Upper lobe of right lung (tissue), 1 donor: ENCODE results near the gene CLMN. TPM values are rescaled to one million over a fixed set of nuclear protein-coding genes. Genes with fewer than 3 reads are reported as not detected.

Experiments used
- ATAC-seq: fragments of 200-7000 bp; cut with Tn5 transposase; one replicate; pipeline ENCODE4 v1.9.1; 2020; ENCODE audit warnings: mild to moderate bottlenecking, moderate library complexity
- DNase-seq: peaks from one replicate; pipeline ENCODE4 v3.0.0-alpha.2; 2020
- H3K27ac ChIP-seq: fragments of 200-600 bp; one replicate; pipeline ENCODE4 v1.8.0; 2022
- H3K27me3 ChIP-seq: fragments of 200-600 bp; one replicate; pipeline ENCODE4 v1.8.0; 2022; ENCODE audit warnings: mild to moderate bottlenecking
- H3K36me3 ChIP-seq: fragments of 200-600 bp; one replicate; pipeline ENCODE4 v1.8.0; 2022
- H3K4me1 ChIP-seq: fragments of 200-600 bp; one replicate; pipeline ENCODE4 v1.8.0; 2022
- H3K4me3 ChIP-seq: fragments of 200-600 bp; one replicate; pipeline ENCODE4 v1.8.0; 2022; ENCODE audit warnings: mild to moderate bottlenecking
- H3K9me3 ChIP-seq: fragments of 200-600 bp; one replicate; pipeline ENCODE4 v1.8.0; 2022
- CTCF ChIP-seq: fragments of 200-600 bp; IDR thresholded peaks from one replicate; pipeline ENCODE4 v1.8.0; 2022; ENCODE audit warnings: antibody characterized with exemption
- intact Hi-C: fragments of 100-400 bp; cut with DNase I; formaldehyde crosslinking; loops from one replicate; pipeline ENCODE4 v1.11.0; 2022
- total RNA-seq: library from RNA; stranded (reverse); fragmentation: NEBNext Ultra II Directional; extraction: Animal tissue kit (Norgen Biotek cat#: 25700); gene quantifications from one replicate; pipeline ENCODE4 v1.2.1, GENCODE V29; 2021
- donor health status: DM: no; HTN: yes; CAD: no; lungs with severe emphysema.

The CLMN gene
- total RNA-seq, 1 donor from 2014 or later: 19.3 TPM

- no peak overlapping the region for H3K27ac ChIP-seq
- no peak overlapping the region for H3K4me3 ChIP-seq
- no peak for TF ChIP-seq CTCF
- intact Hi-C loops: no loop called here
- ATAC-seq (no peak), DNase-seq (no peak)
- no peaks in the 10 kb centered on the region for H3K36me3 ChIP-seq
- peaks cover 9% of the 10 kb centered on the region for H3K4me1 ChIP-seq
- no peaks in the 10 kb centered on the region for H3K9me3 ChIP-seq
- H3K27me3 ChIP-seq: no peaks in the 10 kb centered on the region
Observed at GRCh38 chr14:95256002-95256775, 63.5 kb downstream of the CLMN start.

- Histone ChIP-seq H3K27me3 (no peaks in the 10 kb centered on the region), H3K27ac (no peak overlapping the region), H3K4me1 (peaks cover 9% of the 10 kb centered on the region), H3K4me3 (no peak overlapping the region), H3K36me3 (no peaks in the 10 kb centered on the region), H3K9me3 (no peaks in the 10 kb centered on the region)
- TF ChIP-seq CTCF: no peak
- DNase-seq (peak; percentile 88), ATAC-seq (peak; percentile 90)
- intact Hi-C loops: no loop called here
Observed at GRCh38 chr14:95255487-95255886, 64.2 kb downstream of the CLMN start.

- H3K9me3 ChIP-seq: no peaks in the 10 kb centered on the region
- ATAC-seq (no peak), DNase-seq (no peak)
- intact Hi-C loops: no loop called here
- peaks cover 9% of the 10 kb centered on the region for H3K4me1 ChIP-seq
- TF ChIP-seq CTCF: no peak
- H3K27me3 ChIP-seq: no peaks in the 10 kb centered on the region
- no peaks in the 10 kb centered on the region for H3K36me3 ChIP-seq
- H3K27ac ChIP-seq: no peak overlapping the region
- H3K4me3 ChIP-seq: no peak overlapping the region
Observed at GRCh38 chr14:95255013-95255412, 64.7 kb downstream of the CLMN start.

- no peak for TF ChIP-seq CTCF
- no peak for DNase-seq
- Histone ChIP-seq H3K4me1 (peaks cover 9% of the 10 kb centered on the region), H3K9me3 (no peaks in the 10 kb centered on the region), H3K27ac (no peak overlapping the region), H3K4me3 (no peak overlapping the region), H3K27me3 (no peaks in the 10 kb centered on the region), H3K36me3 (no peaks in the 10 kb centered on the region)
- ATAC-seq: no peak
- intact Hi-C loops: no loop called here
Observed at GRCh38 chr14:95254288-95254687, 65.4 kb downstream of the CLMN start.

GRCh38 chr14:95253039-95253630, 66.6 kb downstream of the CLMN start:
- H3K4me1 ChIP-seq: peaks cover 9% of the 10 kb centered on the region
- no peaks in the 10 kb centered on the region for H3K27me3 ChIP-seq
- H3K9me3 ChIP-seq: no peaks in the 10 kb centered on the region
- ATAC-seq (no peak), DNase-seq (no peak)
- no peak for TF ChIP-seq CTCF
- no peak overlapping the region for H3K4me3 ChIP-seq
- intact Hi-C loops: no loop called here
- no peak overlapping the region for H3K27ac ChIP-seq
- H3K36me3 ChIP-seq: no peaks in the 10 kb centered on the region
